Right lobe of liver (tissue), 6 donors: ENCODE results near the gene SLC35G2. TPM values are rescaled to one million over a fixed set of nuclear protein-coding genes. Genes with fewer than 3 reads are reported as not detected.
"Not testable (repeated sequence)": the region's sequence is repeated elsewhere in the genome, so short reads cannot be mapped to it uniquely, and the experiment has no call there.

ENCODE experiments used
- ATAC-seq, 4 donors: fragments of 200-7000 bp; cut with Tn5 transposase; one replicate each; pipeline ENCODE4 v1.9.1; 2020; ENCODE audit warnings: mild to moderate bottlenecking in 4 of 4, moderate library complexity in 4 of 4
- DNase-seq, 3 donors: peaks; one replicate each; pipeline ENCODE4 v3.0.0-alpha.2; 2020
- H3K27ac ChIP-seq, 3 donors: fragments of 200-600 bp; one replicate each; pipeline ENCODE4 v1.8.0; 2022
- H3K27me3 ChIP-seq, 2 donors: fragments of 200-600 bp; one replicate each; pipeline ENCODE4 v1.8.0; 2022
- H3K36me3 ChIP-seq, 4 donors: fragments of 200-600 bp; sonication (generic) in 1 of 4; one replicate each; pipeline versions ENCODE4 v1.5.1 to v1.8.0; 2017 to 2022; ENCODE audit warnings: control low read depth in 1 of 4
- H3K4me1 ChIP-seq, 4 donors: fragments of 200-600 bp; sonication (generic) in 1 of 4; one replicate each; pipeline versions ENCODE4 v1.5.1 to v1.8.0; 2017 to 2022; ENCODE audit warnings: control low read depth in 1 of 4
- H3K4me3 ChIP-seq, 3 donors: fragments of 200-600 bp; one replicate each; pipeline ENCODE4 v1.8.0; 2022
- H3K9me3 ChIP-seq, 4 donors: fragments of 200-600 bp; sonication (generic) in 1 of 4; one replicate each; pipeline versions ENCODE4 v1.5.1 to v1.8.0; 2017 to 2022; ENCODE audit warnings: control low read depth in 1 of 4
- POLR2A ChIP-seq: fragments of 450-650 bp; IDR thresholded peaks from one replicate; pipeline ENCODE4 v1.6.1; 2017; ENCODE audit warnings: antibody characterized with exemption, mild to moderate bottlenecking
- WGBS: methylation state at CpG from one replicate; pipeline ENCODE4 v1.1.6; 2018; ENCODE audit warnings: low coverage, low lambda C conversion rate; ENCODE audit not compliant: insufficient coverage; ENCODE audit errors: missing lambda C conversion rate; 5-methylcytosine and 5-hydroxymethylcytosine counted together
- intact Hi-C, 2 donors: fragments of 100-400 bp; cut with DNase I; formaldehyde crosslinking; loops; one replicate each; pipeline versions ENCODE4 v1.11.2 to v1.14.1; 2022
- total RNA-seq, 6 experiments: library from RNA; depleted of rRNA in 2 of 6; stranded (reverse); fragments of >200 nt in 2 of 6; fragmentation: NEBNext Ultra II Directional in 3 of 6; extraction: Animal tissue kit (Norgen Biotek cat#: 25700) in 3 of 6; gene quantifications; one replicate each; pipeline versions ENCODE4 v1.1.0 to v1.2.4, GENCODE V29; 2016 to 2023
- TF ChIP-seq, protein P1 (sequence below), 4 donors: fragments of 200-600 bp in 3 of 4; fragments of 450-650 bp in 1 of 4; IDR thresholded peaks; one replicate each; pipeline versions ENCODE4 v1.5.1 to v1.8.0; 2016 to 2022; ENCODE audit warnings: antibody characterized with exemption in 4 of 4, mild to moderate bottlenecking in 2 of 4
- donor health status: DM: no; HTN: yes; CAD: no.
- donor health status: DM: no; HTN: no; CAD: no.
- donor health status: DM: no; HTN: no; CAD: no.
- donor health status: DM: no; HTN: yes; CAD: no.
- donor health status: DM: no; HTN: yes; CAD: no.

The SLC35G2 gene
- total RNA-seq, 6 experiments from 2014 or later: 0.51 to 2.7 (median 1.7) TPM

DNA sequence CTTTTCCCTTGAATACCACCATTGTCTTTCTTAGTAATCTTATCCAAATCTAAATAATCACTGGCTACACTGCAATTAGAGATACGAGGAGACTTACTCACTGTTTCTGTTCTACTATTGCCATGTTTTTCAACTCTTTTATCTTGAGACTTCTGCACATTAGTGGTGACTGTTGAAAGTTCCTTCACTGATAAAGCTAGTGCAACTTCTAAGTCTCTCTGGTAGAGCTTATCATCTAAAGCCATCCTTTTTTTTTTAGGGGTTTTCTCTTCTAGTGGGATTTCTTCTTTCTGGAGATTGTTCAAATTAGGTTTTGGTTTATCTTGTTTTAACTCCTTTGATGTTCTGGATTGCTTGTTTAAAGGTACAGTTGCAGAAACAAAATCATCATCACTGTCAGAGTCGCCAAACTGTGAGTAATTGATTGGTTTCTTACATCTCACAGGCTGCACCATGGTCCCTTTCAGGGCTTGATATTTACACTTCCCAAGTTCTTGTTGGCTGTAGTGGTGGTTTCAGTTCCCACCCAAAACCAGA is 80.8 kb downstream of the SLC35G2 start:
- no peak overlapping the region for H3K27ac ChIP-seq
- DNase-seq (no peak), ATAC-seq (peak in 2 of 4 donors; percentile 21 to 33)
- TF ChIP-seq, protein P1, sequence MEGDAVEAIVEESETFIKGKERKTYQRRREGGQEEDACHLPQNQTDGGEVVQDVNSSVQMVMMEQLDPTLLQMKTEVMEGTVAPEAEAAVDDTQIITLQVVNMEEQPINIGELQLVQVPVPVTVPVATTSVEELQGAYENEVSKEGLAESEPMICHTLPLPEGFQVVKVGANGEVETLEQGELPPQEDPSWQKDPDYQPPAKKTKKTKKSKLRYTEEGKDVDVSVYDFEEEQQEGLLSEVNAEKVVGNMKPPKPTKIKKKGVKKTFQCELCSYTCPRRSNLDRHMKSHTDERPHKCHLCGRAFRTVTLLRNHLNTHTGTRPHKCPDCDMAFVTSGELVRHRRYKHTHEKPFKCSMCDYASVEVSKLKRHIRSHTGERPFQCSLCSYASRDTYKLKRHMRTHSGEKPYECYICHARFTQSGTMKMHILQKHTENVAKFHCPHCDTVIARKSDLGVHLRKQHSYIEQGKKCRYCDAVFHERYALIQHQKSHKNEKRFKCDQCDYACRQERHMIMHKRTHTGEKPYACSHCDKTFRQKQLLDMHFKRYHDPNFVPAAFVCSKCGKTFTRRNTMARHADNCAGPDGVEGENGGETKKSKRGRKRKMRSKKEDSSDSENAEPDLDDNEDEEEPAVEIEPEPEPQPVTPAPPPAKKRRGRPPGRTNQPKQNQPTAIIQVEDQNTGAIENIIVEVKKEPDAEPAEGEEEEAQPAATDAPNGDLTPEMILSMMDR (IDR thresholded peaks at IDR 0.05): no peak
- no peak for TF ChIP-seq POLR2A
- intact Hi-C loops: no loop called here
- 73% methylated on average over 2 of the region's 2 CpGs for WGBS
- H3K9me3 ChIP-seq: peaks cover 0 to 5% (median 0%) of the 10 kb centered on the region in 4 donors
- H3K27me3 ChIP-seq: no peaks in the 10 kb centered on the region
- peaks cover 0 to 5% (median 0%) of the 10 kb centered on the region in 4 donors for H3K4me1 ChIP-seq
- no peaks in the 10 kb centered on the region for H3K36me3 ChIP-seq
- H3K4me3 ChIP-seq: no peak overlapping the region

DNA sequence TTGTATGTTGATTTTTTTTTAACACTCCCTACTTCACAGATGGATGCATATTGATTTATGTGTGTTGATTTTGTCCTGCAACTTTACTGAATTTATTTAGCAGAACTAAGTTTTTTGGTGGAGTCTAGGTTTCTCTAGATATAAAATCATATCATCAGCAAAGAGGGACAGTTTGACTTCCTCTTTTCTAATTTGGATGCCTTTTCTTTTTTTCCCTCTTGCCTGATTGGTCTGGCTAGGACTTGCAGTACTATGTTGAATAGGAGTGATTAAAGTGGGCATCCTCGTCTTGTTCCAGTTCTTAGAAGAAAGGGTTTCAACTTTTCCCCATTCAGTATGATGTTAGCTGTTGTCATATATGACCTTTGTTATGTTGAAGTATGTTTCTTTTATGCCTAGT is 81.8 kb downstream of the SLC35G2 start:
- H3K27ac ChIP-seq, H3K9me3 ChIP-seq, H3K36me3 ChIP-seq, H3K4me3 ChIP-seq, H3K27me3 ChIP-seq, DNase-seq, H3K4me1 ChIP-seq, intact Hi-C loops: not testable (repeated sequence)
- peak in 1 of 4 donors; percentile 13 for ATAC-seq
- 70% methylated on average over 1 of the region's 1 CpG for WGBS

DNA sequence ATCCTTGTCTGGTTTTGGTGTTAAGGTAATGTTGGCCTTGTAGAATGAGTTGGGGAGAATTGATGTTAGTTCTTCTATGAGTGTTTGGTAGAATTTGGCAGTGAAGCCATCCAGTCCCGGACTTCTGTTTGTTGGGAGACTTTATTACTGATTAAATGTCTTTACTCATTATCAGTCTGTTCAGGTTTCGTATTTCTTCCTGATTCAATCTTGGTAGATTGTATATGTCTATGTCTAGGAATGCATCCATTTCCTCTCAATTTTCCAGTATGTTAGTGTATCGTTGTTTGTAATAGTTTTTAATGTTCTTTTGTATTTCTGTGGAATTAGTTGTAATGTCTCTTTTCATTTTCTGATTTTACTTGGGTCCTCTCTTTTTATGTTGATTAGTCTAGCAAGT is 82.5 kb downstream of the SLC35G2 start:
- 33% methylated on average over 3 of the region's 3 CpGs for WGBS

DNA sequence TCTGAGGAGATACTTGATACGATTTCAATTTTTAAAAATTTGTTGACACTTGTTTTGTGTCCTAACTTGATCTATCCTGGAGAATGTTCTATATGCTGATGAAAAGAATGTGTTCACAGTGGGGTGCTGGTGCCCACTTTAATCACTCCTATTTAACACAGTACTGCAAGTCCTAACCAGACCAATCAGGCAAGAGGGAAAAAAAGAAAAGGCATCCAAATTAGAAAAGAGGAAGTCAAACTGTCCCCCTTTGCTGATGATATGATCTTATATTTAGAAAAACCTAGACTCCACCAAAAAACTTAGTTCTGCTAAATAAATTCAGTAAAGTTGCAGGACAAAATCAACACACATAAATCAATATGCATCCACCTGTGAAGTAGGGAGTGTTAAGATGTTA is 83.6 kb downstream of the SLC35G2 start:
- DNase-seq, H3K4me1 ChIP-seq, H3K9me3 ChIP-seq, H3K36me3 ChIP-seq, H3K27me3 ChIP-seq, H3K4me3 ChIP-seq, ATAC-seq, intact Hi-C loops, H3K27ac ChIP-seq: not testable (repeated sequence)
- WGBS: 73% methylated on average over 1 of the region's 1 CpG

More for the DNA sequence above, 82.5 kb downstream of the SLC35G2 start:
- H3K27ac ChIP-seq: no peak overlapping the region
- peaks cover 0 to 5% (median 0%) of the 10 kb centered on the region in 4 donors for H3K4me1 ChIP-seq
- H3K4me3 ChIP-seq: no peak overlapping the region
- H3K36me3 ChIP-seq: no peaks in the 10 kb centered on the region
- intact Hi-C loops: no loop called here
- ATAC-seq: peak in 1 of 4 donors; percentile 22
- no peaks in the 10 kb centered on the region for H3K27me3 ChIP-seq
- TF ChIP-seq, protein P1 (IDR thresholded peaks at IDR 0.05): no peak
- no peak for TF ChIP-seq POLR2A
- no peak for DNase-seq
- H3K9me3 ChIP-seq: peaks cover 0 to 5% (median 0%) of the 10 kb centered on the region in 4 donors

DNA sequence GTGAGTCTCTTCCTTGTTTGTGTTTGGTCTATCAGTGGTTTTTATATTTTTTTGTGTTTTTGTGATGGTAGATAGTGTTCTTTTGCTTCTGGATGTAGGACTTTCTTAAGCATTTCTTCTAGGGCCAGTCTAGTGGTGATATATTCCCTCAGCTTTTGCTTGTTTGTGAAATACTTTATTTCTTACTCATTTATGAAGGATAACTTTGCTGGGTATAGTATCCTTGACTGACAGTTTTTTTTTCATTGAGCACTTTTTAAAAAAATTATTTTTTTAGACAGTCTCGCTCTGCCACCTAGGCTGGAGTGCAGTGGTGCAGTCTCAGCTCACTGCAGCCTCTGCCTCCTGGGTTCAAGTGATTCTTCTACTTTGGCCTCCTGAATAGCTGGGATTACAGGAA is 85.0 kb downstream of the SLC35G2 start:
- Histone ChIP-seq H3K27ac (no peak overlapping the region), H3K4me3 (no peak overlapping the region), H3K9me3 (peaks cover 0 to 5% (median 0%) of the 10 kb centered on the region in 4 donors), H3K4me1 (peaks cover 0 to 5% (median 0%) of the 10 kb centered on the region in 4 donors), H3K27me3 (no peaks in the 10 kb centered on the region), H3K36me3 (no peaks in the 10 kb centered on the region)
- intact Hi-C loops: no loop called here
- 0% methylated on average over 1 of the region's 1 CpG for WGBS
- DNase-seq (no peak), ATAC-seq (no peak)
- TF ChIP-seq, protein P1 (IDR thresholded peaks at IDR 0.05): no peak
- no peak for TF ChIP-seq POLR2A
